Measurements from ENCODE around the gene CST3. TPM values are rescaled to one million over a fixed set of nuclear protein-coding genes. Genes with fewer than 3 reads are reported as not detected.

Gene CST3
- total and polyA plus RNA-seq, 3 donors from 2014 or later, result 1,703 to 4,272 (median 3,145) TPM

- no peak overlapping the region for H3K4me3 ChIP-seq
- no peak overlapping the region for H3K27ac ChIP-seq
- intact Hi-C loops (cut with DNase I; ENCODE audit: low total_unique reads), result loop anchor here (10.0 kb wide), 1 partner anchor 162 kb away; no protein-coding TSS in a partner anchor
- peaks cover 3% of the 10 kb centered on the region for H3K4me1 ChIP-seq
- peak; percentile 73 to 84 (median 79) for TF ChIP-seq CTCF (IDR thresholded peaks at IDR 0.05)
- TF ChIP-seq POLR2A (IDR thresholded peaks at IDR 0.05), result no peak
- DNase-seq, result peak; percentile 88
- H3K9me3 ChIP-seq, result no peaks in the 10 kb centered on the region
- WGBS, 2 donors, result 22 to 40% methylated on average over 3 to 9 of the region's 9 CpGs
- H3K27me3 ChIP-seq, result no peaks in the 10 kb centered on the region
- H3K36me3 ChIP-seq (ENCODE audit: low read depth, missing control alignments), result no peaks in the 10 kb centered on the region
These were observed 31.1 kb downstream of the CST3 start for GRCh38 chr20:23606652-23607049.

DNA sequence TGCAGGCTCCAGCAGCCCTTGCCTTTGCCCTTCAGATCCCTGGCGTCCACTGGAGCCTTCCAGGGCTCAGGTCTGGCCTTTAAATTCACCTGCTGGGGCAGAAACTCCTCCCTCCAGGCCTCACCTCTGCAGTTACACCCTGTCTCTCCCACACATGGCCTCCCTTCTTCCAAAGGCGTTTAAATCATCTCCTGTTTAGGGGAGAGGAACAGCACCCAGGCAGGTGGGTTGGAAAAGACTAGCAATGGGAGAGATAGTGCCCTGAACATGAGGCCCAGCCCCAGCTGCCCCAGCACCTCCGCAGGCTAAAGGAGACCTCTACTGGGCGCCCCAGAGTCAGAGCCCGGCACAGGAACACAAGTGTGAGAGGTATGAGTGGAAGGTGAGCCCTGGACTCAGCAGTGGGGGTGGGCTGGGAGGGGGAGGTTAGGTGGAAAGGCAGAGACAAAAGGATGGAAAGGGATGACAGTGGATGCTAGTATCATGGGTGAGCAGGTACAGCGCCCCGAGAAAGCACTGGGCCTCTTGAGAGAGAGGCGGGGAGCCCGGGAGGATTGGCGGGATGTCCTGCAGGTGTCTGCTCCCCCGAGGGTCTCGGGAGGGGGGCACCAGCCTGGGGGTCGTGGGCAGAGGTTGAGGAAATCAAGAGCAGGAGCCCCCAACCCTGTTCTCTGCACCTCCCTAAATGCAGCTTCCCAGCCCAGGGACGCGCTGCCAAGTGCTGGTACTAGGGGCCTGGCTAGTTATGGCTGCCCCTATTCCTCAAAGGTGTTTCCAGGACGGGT lies 31.7 kb downstream of the CST3 start, which contains the start of gene CST9:
Gene CST9 (minus strand): TSS at position 51 of the 785 bp plus-strand sequence. CDS start 53 bp downstream, outside the sequence.
- intact Hi-C loops (cut with DNase I; ENCODE audit: low total_unique reads), result loop anchor here (10.0 kb wide), 1 partner anchor 161 kb away; no protein-coding TSS in a partner anchor
- peaks cover 3% of the 10 kb centered on the region for H3K4me1 ChIP-seq
- H3K27ac ChIP-seq, result no peak within 1 kb of the TSS
- H3K36me3 ChIP-seq (ENCODE audit: low read depth, missing control alignments), result no peaks in the 10 kb centered on the region
- no peak for TF ChIP-seq CTCF (IDR thresholded peaks at IDR 0.05)
- TF ChIP-seq POLR2A (IDR thresholded peaks at IDR 0.05), result no peak
- WGBS, 2 donors, result 72 to 73% methylated on average over 14 to 16 of the region's 16 CpGs
- H3K27me3 ChIP-seq, result no peaks in the 10 kb centered on the region
- no peak for DNase-seq
- H3K4me3 ChIP-seq, result no peak within 1 kb of the TSS
- H3K9me3 ChIP-seq, result no peaks in the 10 kb centered on the region

- no peaks in the 10 kb centered on the region for H3K9me3 ChIP-seq
- TF ChIP-seq POLR2A (IDR thresholded peaks at IDR 0.05) (no peak), CTCF (IDR thresholded peaks at IDR 0.05) (no peak)
- no peak overlapping the region for H3K4me3 ChIP-seq
- DNase-seq, result no peak
- intact Hi-C loops (cut with DNase I; ENCODE audit: low total_unique reads), result loop anchor here (10.0 kb wide), 1 partner anchor 160 kb away; no protein-coding TSS in a partner anchor
- no peak overlapping the region for H3K27ac ChIP-seq
- 88 to 92% methylated on average over 1 of the region's 1 CpG for WGBS, 2 donors
- no peaks in the 10 kb centered on the region for H3K36me3 ChIP-seq (ENCODE audit: low read depth, missing control alignments)
- peaks cover 3% of the 10 kb centered on the region for H3K4me1 ChIP-seq
- no peaks in the 10 kb centered on the region for H3K27me3 ChIP-seq
These were observed 33.4 kb downstream of the CST3 start for GRCh38 chr20:23604306-23604705.

DNA sequence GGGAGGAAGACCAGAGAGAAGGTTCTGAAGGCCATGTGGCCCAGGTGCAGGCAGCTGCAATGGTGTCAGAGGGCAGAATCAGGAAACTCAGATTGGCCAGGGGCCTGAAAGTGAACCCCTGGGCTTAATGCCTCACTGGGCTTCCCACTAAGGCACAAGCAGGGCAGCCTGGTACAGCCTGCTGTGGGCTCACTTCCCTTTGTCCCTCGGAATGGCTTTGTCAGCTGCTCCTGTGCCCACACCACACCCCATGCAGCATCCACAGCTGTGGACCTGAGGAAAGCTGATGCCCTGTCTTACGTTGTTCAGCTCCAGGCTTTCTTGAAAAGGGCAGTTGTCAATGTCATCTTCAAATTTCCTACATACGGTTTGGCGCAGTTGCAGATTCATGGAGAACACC lies 34.4 kb downstream of the CST3 start:
- H3K4me3 ChIP-seq, result no peak overlapping the region
- peaks cover 3% of the 10 kb centered on the region for H3K4me1 ChIP-seq
- DNase-seq, result no peak
- intact Hi-C loops (cut with DNase I; ENCODE audit: low total_unique reads), result loop anchor here (10.0 kb wide), 1 partner anchor 159 kb away; no protein-coding TSS in a partner anchor
- TF ChIP-seq POLR2A (IDR thresholded peaks at IDR 0.05), result no peak
- TF ChIP-seq CTCF (IDR thresholded peaks at IDR 0.05), result no peak
- H3K27me3 ChIP-seq, result no peaks in the 10 kb centered on the region
- H3K9me3 ChIP-seq, result no peaks in the 10 kb centered on the region
- 98 to 100% methylated on average over 3 to 4 of the region's 4 CpGs for WGBS, 2 donors
- H3K36me3 ChIP-seq (ENCODE audit: low read depth, missing control alignments), result no peaks in the 10 kb centered on the region
- no peak overlapping the region for H3K27ac ChIP-seq
